HepG2 (cell line): ENCODE measurements around the gene CHSY3. TPM values are rescaled to one million over a fixed set of nuclear protein-coding genes. Genes with fewer than 3 reads are reported as not detected.
A peak's percentile ranks its signal among the peaks of the same experiment; 100 is the strongest.

Experiments
- HNRNPLL ChIP-seq: fragments of 200-400 bp; formaldehyde crosslinking; IDR thresholded peaks from 2 replicates; pipeline ENCODE4 v1.6.1; 2017; ENCODE audit warnings: mild to moderate bottlenecking, low read depth, low read length; ENCODE audit not compliant: poor library complexity, severe bottlenecking
- MED13 ChIP-seq: sonication (generic); formaldehyde crosslinking; IDR thresholded peaks from 2 replicates; pipeline ENCODE4 v1.5.0; 2020; ENCODE audit warnings: missing genetic modification reagents
- RAD21 ChIP-seq: fragments of 450-650 bp; formaldehyde crosslinking; IDR thresholded peaks from 2 replicates; pipeline ENCODE4 v1.5.0; 2020; ENCODE audit warnings: mild to moderate bottlenecking
- YEATS4 ChIP-seq: sonication (generic); formaldehyde crosslinking; IDR thresholded peaks from 2 replicates; pipeline ENCODE4 v1.4.0; 2020; ENCODE audit warnings: missing genetic modification reagents, borderline replicate concordance
- ZBTB40 ChIP-seq, 2 experiments: fragments of 450-650 bp in 1 of 2; sonication (generic) in 1 of 2; formaldehyde crosslinking in 1 of 2; IDR thresholded peaks; 2 replicates each; pipeline versions ENCODE4 v1.6.1 to v1.8.0; 2016 to 2022; ENCODE audit warnings: antibody characterized with exemption in 1 of 2, mild to moderate bottlenecking in 1 of 2, missing genetic modification reagents in 1 of 2
- ZNF329 ChIP-seq: sonication (generic); formaldehyde crosslinking; IDR thresholded peaks from 2 replicates; pipeline ENCODE4 v1.9.0; 2021; ENCODE audit warnings: low read depth, mild to moderate bottlenecking, missing genetic modification reagents
- ZNF468 ChIP-seq: sonication (generic); formaldehyde crosslinking; IDR thresholded peaks from 2 replicates; pipeline ENCODE4 v1.8.0; 2022; ENCODE audit warnings: mild to moderate bottlenecking, moderate library complexity, missing genetic modification reagents
- ZNF562 ChIP-seq: sonication (generic); formaldehyde crosslinking; IDR thresholded peaks from 2 replicates; pipeline ENCODE4 v1.8.0; 2022; ENCODE audit warnings: missing genetic modification reagents, borderline replicate concordance
- ZNF574 ChIP-seq: sonication (generic); formaldehyde crosslinking; IDR thresholded peaks from 2 replicates; pipeline ENCODE4 v1.4.0; 2020; ENCODE audit warnings: missing genetic modification reagents
- ZNF589 ChIP-seq: sonication (generic); formaldehyde crosslinking; conservative IDR thresholded peaks from 2 replicates; pipeline ENCODE4 v1.8.0; 2022; ENCODE audit warnings: mild to moderate bottlenecking, moderate library complexity, missing genetic modification reagents
- ZNF777 ChIP-seq: sonication (generic); formaldehyde crosslinking; IDR thresholded peaks from 2 replicates; pipeline ENCODE4 v1.4.0; 2020; ENCODE audit warnings: missing genetic modification reagents
- polyA plus RNA-seq, 8 experiments: library from polyadenylated mRNA; depleted of rRNA in 3 of 8; stranded (reverse) in 7 of 8; unstranded in 1 of 8; fragments of >200 nt; fragmentation: Illumina TruSeq in 4 of 8; extraction: Trizol in 4 of 8; gene quantifications; 2 replicates each; pipeline versions ENCODE4 v1.2.1 to v1.2.3, GENCODE V29; 2011 to 2016; ENCODE audit warnings: low read depth in 4 of 8, missing spikeins in 1 of 8, mixed read lengths in 1 of 8; ENCODE audit not compliant: insufficient read depth in 1 of 8
- total RNA-seq, 5 experiments: library from RNA; depleted of rRNA; stranded (reverse); fragments of >200 nt; fragmentation: Illumina TruSeq; extraction: Trizol; gene quantifications; 2 replicates each; pipeline ENCODE4 v1.2.3, GENCODE V29; 2016; ENCODE audit warnings: low read depth in 1 of 5

The CHSY3 gene
- total and polyA plus RNA-seq, 2 of the 13 experiments (the other 11 are each of a cell fraction or from before 2014, with no cell fraction given): 0.26 to 4.1 TPM

GRCh38 chr5:129904667-129905472 lies 605 bp downstream of the CHSY3 start (continued):
- TF ChIP-seq ZBTB40 (IDR thresholded peaks at IDR 0.05) (no peak), ZBTB40 (CRISPR knock-in tag; IDR thresholded peaks at IDR 0.05) (no peak), ZNF468 (no peak), HNRNPLL (peak; percentile 6), ZNF574 (CRISPR knock-in tag) (peak; percentile 48), ZNF589 (CRISPR knock-in tag) (no peak), ZNF777 (CRISPR knock-in tag) (peak; percentile 94), YEATS4 (peak; percentile 36; the same call in 1 of the 2 replicates), ZNF562 (CRISPR knock-in tag) (0 out of 2 replicates have a peak, but pooled peaks have one; percentile 47), RAD21 (CRISPR knock-in tag) (0 out of 2 replicates have a peak, but pooled peaks have one; percentile 1), MED13 (CRISPR knock-in tag) (no peak), ZNF329 (CRISPR knock-in tag) (no peak)
